ENCODE measurements around the gene CCNA1.

The CCNA1 gene

DNA sequence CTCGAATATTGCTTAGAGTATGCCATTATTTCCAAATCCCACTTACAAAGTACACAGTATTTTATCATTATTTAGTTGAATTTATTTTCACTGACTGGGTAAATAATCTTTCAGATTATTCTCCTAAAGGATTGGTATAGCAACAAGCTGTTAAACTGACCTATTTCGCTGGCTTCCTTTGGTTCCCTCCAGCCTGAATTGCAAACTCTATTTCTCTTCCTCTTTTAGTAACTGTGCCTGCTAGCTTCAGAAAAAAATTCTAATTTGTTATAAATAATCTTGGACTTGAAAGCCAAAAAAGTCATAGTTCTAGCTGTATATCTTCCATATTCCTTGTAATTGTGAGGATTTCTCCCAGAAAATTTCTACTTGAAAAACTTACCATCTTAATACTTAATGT, 15.0 kb upstream of the CCNA1 start:
- TF ChIP-seq, protein P1, sequence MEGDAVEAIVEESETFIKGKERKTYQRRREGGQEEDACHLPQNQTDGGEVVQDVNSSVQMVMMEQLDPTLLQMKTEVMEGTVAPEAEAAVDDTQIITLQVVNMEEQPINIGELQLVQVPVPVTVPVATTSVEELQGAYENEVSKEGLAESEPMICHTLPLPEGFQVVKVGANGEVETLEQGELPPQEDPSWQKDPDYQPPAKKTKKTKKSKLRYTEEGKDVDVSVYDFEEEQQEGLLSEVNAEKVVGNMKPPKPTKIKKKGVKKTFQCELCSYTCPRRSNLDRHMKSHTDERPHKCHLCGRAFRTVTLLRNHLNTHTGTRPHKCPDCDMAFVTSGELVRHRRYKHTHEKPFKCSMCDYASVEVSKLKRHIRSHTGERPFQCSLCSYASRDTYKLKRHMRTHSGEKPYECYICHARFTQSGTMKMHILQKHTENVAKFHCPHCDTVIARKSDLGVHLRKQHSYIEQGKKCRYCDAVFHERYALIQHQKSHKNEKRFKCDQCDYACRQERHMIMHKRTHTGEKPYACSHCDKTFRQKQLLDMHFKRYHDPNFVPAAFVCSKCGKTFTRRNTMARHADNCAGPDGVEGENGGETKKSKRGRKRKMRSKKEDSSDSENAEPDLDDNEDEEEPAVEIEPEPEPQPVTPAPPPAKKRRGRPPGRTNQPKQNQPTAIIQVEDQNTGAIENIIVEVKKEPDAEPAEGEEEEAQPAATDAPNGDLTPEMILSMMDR (IDR thresholded peaks at IDR 0.05; ENCODE audit: low read depth, low read length, missing control alignments) = no peak
- no peak overlapping the region for H3K4me3 ChIP-seq (ENCODE audit: low read depth, low read length)
- no peak for DNase-seq (ENCODE audit: low read depth)

DNA sequence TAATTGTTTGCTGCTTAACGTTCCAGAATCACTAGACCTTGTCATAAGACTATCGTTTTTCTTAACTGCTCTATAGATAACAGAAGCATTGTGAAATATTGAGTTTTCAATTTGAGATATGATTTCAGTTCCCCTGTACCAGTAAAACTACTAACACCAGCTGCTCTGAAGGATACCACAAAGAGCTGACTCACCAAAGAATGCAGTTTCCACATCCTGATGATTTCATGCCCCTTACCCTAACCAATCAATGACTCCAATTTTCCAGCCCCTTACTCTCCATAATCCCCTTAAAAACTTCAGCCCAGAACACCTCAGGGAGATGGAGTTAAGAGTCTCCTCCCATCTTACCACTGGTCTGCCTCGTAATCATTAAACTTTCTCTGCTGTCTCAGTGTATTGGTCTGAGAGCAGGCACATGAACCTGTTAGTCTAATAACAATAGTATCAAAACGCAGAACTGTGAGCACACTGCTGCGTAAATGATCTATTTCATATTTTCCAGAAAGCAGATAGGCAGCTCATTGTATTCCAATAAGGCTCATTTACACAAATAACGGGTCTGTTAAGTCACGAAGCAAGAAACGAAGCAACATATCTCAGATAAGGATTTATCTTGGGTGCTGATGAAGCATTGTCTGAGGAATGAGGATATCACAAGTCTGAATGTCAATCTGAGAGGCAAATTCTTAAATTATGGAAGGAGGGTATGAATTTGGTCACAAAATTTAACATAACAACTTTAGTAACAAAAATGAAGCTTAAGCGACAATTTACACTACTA, 14.1 kb upstream of the CCNA1 start:
- DNase-seq (ENCODE audit: low read depth) = no peak
- TF ChIP-seq, protein P1 (IDR thresholded peaks at IDR 0.05; ENCODE audit: low read depth, low read length, missing control alignments) = no peak
- no peak overlapping the region for H3K4me3 ChIP-seq (ENCODE audit: low read depth, low read length)

DNA sequence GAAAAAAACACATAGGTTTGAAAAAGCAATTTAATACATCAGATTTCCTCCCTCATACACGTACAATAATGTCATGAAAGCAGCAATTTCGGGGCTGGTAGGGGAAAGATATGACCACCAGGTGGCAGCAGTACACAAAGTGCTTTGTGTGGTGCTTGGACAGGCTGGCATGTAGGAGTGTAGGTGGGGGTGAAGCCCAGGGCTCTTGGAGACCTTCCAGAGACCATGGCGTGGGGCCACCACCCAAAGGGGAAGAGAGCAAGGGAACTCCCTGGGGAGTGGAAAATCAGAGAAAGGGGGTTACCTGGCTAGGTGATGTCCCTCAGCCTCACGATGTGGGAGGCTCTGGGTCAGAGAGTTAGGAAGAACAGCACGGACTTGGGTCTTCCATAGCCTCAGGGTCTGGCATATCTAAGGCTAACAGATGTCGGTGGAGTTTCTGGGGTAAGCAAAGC, 11.8 kb upstream of the CCNA1 start:
- TF ChIP-seq, protein P1 (IDR thresholded peaks at IDR 0.05; ENCODE audit: low read depth, low read length, missing control alignments) = peak; percentile 73
- no peak overlapping the region for H3K4me3 ChIP-seq (ENCODE audit: low read depth, low read length)
- peak; percentile 25 for DNase-seq (ENCODE audit: low read depth)

DNA sequence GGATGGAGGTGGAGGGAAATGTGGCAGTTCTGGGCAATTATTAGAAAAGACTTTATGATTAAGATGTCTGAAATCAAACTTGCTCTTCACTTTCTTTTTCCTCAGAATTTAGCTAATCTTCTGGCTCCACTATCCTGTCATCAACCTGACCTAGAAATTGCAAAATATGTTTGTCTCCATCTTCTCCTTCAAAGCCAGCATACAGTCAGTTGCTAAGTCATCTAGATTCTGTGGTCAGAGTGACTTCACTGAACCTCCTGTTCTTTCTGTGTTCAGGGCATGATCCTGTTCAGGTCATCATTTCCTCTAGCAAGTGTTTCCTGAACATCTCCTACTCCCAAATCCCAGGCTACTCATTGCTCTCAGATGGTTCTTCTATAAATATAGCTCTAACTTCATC, 10.8 kb upstream of the CCNA1 start:
- TF ChIP-seq, protein P1 (IDR thresholded peaks at IDR 0.05; ENCODE audit: low read depth, low read length, missing control alignments) = no peak
- DNase-seq (ENCODE audit: low read depth) = no peak

DNA sequence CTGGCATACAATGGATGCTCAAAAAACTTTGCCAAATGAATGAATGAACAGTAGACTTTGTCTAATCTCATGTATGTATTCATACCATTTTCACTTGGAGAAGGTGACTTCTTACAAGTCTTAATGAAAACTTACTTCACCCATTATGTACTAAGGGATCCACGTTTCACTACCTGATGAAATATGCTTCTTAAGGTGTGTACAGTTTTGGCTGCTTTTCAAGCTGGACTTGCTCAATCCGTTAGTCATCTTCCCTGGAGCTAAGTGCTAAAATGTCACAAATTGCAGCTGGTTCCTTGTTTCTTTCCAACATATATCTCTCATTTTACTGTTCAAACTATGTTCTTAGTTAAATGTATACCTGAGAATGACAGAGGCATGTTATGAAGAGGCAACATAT, 4.2 kb upstream of the CCNA1 start:
- no peak overlapping the region for H3K4me3 ChIP-seq (ENCODE audit: low read depth, low read length)
- TF ChIP-seq, protein P1 (IDR thresholded peaks at IDR 0.05; ENCODE audit: low read depth, low read length, missing control alignments) = no peak
- no peak for DNase-seq (ENCODE audit: low read depth)

More for the DNA sequence above, 10.8 kb upstream of the CCNA1 start:
- no peak overlapping the region for H3K4me3 ChIP-seq (ENCODE audit: low read depth, low read length)

DNA sequence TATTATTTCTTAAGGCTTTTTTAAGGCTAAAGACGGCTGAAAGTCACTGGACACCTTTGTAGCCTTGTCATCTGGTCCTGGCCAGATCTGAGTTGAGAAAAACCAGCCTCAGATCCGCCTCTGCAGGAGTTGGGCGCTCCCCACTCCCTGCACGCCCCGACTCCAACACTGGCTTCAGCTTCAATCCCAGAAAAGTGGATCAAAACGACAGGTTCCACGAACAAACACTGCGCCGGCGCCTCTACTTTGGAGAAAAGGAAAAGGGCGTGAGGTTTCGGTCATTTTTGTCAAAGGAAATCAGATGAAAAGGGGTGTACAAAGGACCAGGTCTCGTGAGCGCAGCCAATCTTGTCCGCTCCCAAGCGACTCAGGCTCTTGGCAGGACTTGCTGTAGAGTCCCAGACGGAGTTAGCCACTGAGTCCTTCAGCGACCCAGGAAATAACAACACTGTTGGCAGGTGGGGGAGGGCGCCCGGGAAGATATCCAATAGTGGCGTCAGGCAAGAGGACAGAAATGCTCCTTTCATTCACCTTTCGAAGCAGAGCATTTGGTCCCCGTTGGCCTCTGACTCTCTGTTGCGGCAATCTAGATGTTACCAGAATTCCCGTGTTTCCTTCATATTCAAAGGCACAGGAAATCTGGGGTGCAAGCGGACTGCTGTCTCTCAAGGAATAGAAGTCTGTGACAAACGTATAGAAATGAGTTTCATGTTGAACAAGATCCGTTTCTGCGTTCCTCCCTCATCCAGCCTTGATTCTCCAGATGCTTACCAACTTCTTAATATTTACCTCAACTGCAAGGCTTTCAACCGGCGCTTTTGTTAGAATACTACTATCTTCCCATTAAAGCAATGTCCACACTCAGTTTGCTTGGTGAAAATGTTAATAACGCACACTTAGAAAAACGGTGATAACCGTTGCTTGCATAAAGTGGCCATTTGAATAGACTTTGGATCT, 1.8 kb upstream of the CCNA1 start:
- no peak overlapping the region for H3K4me3 ChIP-seq (ENCODE audit: low read depth, low read length)
- TF ChIP-seq, protein P1 (IDR thresholded peaks at IDR 0.05; ENCODE audit: low read depth, low read length, missing control alignments) = no peak
- DNase-seq (ENCODE audit: low read depth) = no peak
